Ovary (tissue), 9 donors: ENCODE data around the gene POR. TPM values are rescaled to one million over a fixed set of nuclear protein-coding genes. Genes with fewer than 3 reads are reported as not detected.

ENCODE experiments used
- DNase-seq, 5 donors: peaks; one replicate each; pipeline ENCODE4 v3.0.0-alpha.2; 2019 to 2020
- H3K27ac ChIP-seq, 2 donors: fragments of 200-600 bp; one replicate each; pipeline versions ENCODE4 v1.5.1 to v1.8.0; 2019 to 2022
- H3K27me3 ChIP-seq: fragments of 200-600 bp; one replicate; pipeline ENCODE4 v1.8.0; 2022
- H3K36me3 ChIP-seq: fragments of 200-600 bp; sonication (generic); one replicate; pipeline ENCODE4 v1.5.1; 2019
- H3K4me1 ChIP-seq: one replicate; pipeline ENCODE4 v1.8.1; 2013; ENCODE audit warnings: mild to moderate bottlenecking, moderate library complexity; ENCODE audit not compliant: insufficient read depth
- H3K4me3 ChIP-seq: fragments of 200-600 bp; sonication (generic); one replicate; pipeline ENCODE4 v1.5.1; 2017
- H3K9me3 ChIP-seq, 2 donors: fragments of 200-600 bp in 1 of 2; sonication (generic) in 1 of 2; one replicate each; pipeline versions ENCODE4 v1.5.1 to v1.8.1; 2013 to 2019; ENCODE audit warnings: mild to moderate bottlenecking in 1 of 2, moderate library complexity in 1 of 2
- CTCF ChIP-seq, 3 donors: fragments of 450-650 bp in 2 of 3; fragments of 200-600 bp in 1 of 3; IDR thresholded peaks; one replicate each; pipeline versions ENCODE4 v1.5.1 to v1.8.0; 2016 to 2022; ENCODE audit warnings: antibody characterized with exemption in 3 of 3, mild to moderate bottlenecking in 1 of 3
- EP300 ChIP-seq: sonication (generic); formaldehyde crosslinking; IDR thresholded peaks from one replicate; pipeline ENCODE4 v1.6.1; 2017; ENCODE audit warnings: antibody characterized with exemption
- POLR2A ChIP-seq: fragments of 450-650 bp; IDR thresholded peaks from one replicate; pipeline ENCODE4 v1.6.1; 2017; ENCODE audit warnings: antibody characterized with exemption, mild to moderate bottlenecking, moderate library complexity
- WGBS, 3 donors: extraction: QIAGEN DNeasy Blood & Tissue Kit in 1 of 3; methylation state at CpG; one replicate each; pipeline versions ENCODE4 v1.1.5 to v1.1.7; 2013 to 2017; 5-methylcytosine and 5-hydroxymethylcytosine counted together
- intact Hi-C, 4 donors: fragments of 100-400 bp; cut with DNase I; formaldehyde crosslinking; loops; one replicate each; pipeline versions ENCODE4 v1.11.0 to v1.15.1; 2022 to 2023
- polyA plus RNA-seq, 2 donors: library from polyadenylated mRNA; stranded (reverse); fragments of 200-250 nt in 1 of 2; fragments of 350-450 nt in 1 of 2; fragmentation: Illumina TruSeq in 1 of 2; extraction: RNeasy Lipid Tissue Mini Kit (QIAGEN cat#74804) in 1 of 2; gene quantifications; one replicate each; pipeline ENCODE4 v1.2.3, GENCODE V29; 2013 to 2014
- total RNA-seq, 7 donors: library from RNA; depleted of rRNA in 2 of 7; stranded (reverse); fragments of >200 nt in 2 of 7; fragmentation: NEBNext Ultra II Directional in 3 of 7; extraction: Animal tissue kit (Norgen Biotek cat#: 25700) in 3 of 7; gene quantifications; one replicate each; pipeline versions ENCODE4 v1.1.0 to v1.2.4, GENCODE V29; 2016 to 2023
- donor health status: DM: no; HTN: no; CAD: no; lungs with moderate emphysema.
- donor health status: DM: no; HTN: no; CAD: no.
- donor health status: Bipolar disorder and iron deficiency.
- donor health status: DM: yes; HTN: yes; CAD: no.
- donor health status: DM: no; HTN: no; CAD: no.
- donor health status: DM: yes; HTN: yes; CAD: no.

Gene POR
- total and polyA plus RNA-seq, 9 donors = 71.8 to 191 (median 144) TPM

DNA sequence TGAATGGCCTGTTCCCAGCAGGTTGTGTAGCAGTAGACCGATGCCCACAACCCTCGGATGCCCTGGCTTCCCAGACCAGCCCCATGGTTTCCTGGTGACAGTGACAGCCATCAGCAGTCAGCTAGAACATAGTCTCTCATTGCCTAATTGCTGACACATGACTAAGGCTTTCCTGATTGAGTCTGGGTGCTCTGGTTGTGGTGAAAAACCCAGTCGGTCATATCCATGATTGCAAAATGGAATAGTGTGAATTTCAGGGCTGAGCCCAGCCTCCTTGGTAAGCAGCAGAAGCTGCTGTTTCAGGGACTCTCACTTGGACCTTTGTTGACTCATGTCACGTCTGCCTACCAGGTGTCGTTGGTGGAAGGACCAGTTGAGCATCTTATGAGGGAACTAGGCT, 36.6 kb downstream of the POR start:
- H3K4me1 ChIP-seq = peaks cover 6% of the 10 kb centered on the region
- no peaks in the 10 kb centered on the region for H3K27me3 ChIP-seq
- H3K27ac ChIP-seq = no peak overlapping the region
- H3K36me3 ChIP-seq = no peaks in the 10 kb centered on the region
- no peak for DNase-seq
- 83 to 90% (median 86%) methylated on average over 5 of the region's 5 CpGs for WGBS, 3 donors
- H3K4me3 ChIP-seq = no peak overlapping the region
- intact Hi-C loops = no loop called here
- no peaks in the 10 kb centered on the region for H3K9me3 ChIP-seq
- TF ChIP-seq POLR2A = no peak

DNA sequence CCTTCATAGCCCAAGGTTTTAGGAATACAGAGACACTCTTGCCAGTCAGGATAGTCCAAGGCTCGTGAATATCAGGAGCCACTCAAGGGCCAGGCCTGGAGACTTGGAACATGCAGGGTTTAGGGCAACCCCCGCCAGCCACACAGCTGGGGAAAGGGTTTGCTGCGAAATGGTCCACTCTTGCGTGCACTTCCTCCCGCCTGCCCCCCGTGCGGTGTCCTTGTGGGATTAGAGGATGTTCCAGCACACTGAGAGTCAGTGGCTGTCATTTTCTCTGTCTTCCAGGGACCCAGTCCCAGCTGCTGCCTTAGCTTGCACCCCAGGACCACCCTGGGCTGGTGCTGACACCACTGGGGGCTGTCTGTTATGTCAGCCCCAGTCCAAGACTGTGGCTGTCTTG, 38.5 kb downstream of the POR start:
- Histone ChIP-seq H3K4me3 (no peak overlapping the region), H3K4me1 (peaks cover 3% of the 10 kb centered on the region), H3K9me3 (no peaks in the 10 kb centered on the region), H3K27ac (no peak overlapping the region), H3K27me3 (no peaks in the 10 kb centered on the region), H3K36me3 (no peaks in the 10 kb centered on the region)
- WGBS, 3 donors = 90 to 98% (median 96%) methylated on average over 7 of the region's 7 CpGs
- no peak for DNase-seq
- intact Hi-C loops = no loop called here
- TF ChIP-seq CTCF (IDR thresholded peaks at IDR 0.05) (no peak), EP300 (no peak)

GRCh38 chr7:75953931-75954330, 39.0 kb downstream of the POR start:
- Histone ChIP-seq H3K27me3 (no peaks in the 10 kb centered on the region), H3K4me3 (no peak overlapping the region), H3K27ac (no peak overlapping the region), H3K36me3 (no peaks in the 10 kb centered on the region), H3K9me3 (no peaks in the 10 kb centered on the region), H3K4me1 (peaks cover 3% of the 10 kb centered on the region)
- 86 to 89% (median 87%) methylated on average over 11 of the region's 11 CpGs for WGBS, 3 donors
- no peak for TF ChIP-seq CTCF (IDR thresholded peaks at IDR 0.05)
- no peak for TF ChIP-seq EP300
- no peak for TF ChIP-seq POLR2A
- DNase-seq = no peak
- intact Hi-C loops = no loop called here

DNA sequence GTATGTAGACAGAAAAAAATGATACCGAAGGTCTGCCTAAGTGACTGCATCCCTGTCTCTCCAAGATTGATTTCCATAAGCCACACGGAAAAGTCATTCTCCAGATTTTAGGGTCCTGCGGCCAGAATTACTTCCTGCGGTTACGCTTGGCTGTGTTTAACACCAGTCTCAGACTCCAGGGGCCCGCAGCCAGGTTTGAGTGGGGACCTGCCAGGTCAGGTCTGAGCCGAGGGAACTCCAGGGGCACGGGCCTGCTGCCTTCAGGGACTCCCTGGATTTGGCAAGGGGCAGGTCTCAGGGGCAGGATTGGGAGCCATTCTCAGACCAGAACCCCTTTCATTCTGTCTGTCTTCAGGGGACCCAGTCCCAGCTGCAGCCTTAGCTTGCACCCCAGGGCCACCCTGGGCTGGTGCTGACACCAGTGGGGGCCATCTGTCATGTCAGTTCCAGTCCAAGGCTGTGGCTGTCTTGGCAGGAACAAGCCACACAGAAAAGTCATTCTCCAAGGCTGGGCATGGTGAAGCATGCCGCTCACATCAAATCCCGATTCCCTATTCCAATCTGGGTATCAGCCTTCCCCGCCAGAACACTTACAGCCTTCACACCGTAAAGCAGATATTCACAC, 40.5 kb downstream of the POR start:
- Histone ChIP-seq H3K4me3 (no peak overlapping the region), H3K4me1 (peaks cover 1% of the 10 kb centered on the region), H3K36me3 (no peaks in the 10 kb centered on the region), H3K27me3 (no peaks in the 10 kb centered on the region), H3K9me3 (no peaks in the 10 kb centered on the region), H3K27ac (no peak overlapping the region)
- DNase-seq = no peak
- WGBS, 3 donors = 92 to 95% (median 93%) methylated on average over 12 of the region's 12 CpGs
- intact Hi-C loops = no loop called here
- no peak for TF ChIP-seq POLR2A
- TF ChIP-seq EP300 = no peak
- TF ChIP-seq CTCF (IDR thresholded peaks at IDR 0.05) = no peak

DNA sequence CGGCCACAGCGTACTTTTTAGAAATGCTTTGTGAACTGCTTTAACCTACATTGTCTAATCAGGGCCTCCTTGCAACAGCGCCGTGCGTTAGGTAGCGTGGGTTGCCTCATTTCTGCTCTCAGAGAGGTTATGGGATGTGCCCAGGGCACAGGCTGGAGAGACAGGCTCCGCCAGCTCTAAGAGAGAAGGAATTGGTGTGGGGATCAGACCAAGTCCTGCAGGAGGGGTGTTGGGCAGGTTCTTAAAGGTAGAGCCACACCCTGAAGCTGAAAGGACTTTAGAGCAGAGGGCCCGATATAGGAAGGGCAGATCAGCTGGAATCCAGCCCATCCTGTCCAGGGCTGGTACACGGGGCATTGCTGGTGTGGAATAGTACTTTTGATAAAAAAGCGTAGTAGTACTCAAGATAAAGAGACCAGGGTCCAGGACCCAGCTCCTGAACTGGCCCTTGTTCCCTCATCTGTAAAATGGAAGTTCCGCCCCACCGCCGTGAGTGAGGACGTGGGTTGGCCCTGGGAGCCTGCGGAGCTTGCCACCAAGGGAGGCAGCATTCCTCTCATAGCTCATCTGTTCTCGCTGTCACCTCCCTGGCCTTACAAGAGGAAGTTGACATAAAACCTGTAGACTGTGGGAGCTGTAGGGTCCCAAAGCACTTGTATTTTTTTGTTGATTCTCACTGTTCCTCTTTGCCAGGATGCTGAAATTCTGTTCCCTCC, 42.2 kb downstream of the POR start:
- WGBS, 3 donors = 89 to 91% (median 90%) methylated on average over 16 of the region's 16 CpGs
- H3K36me3 ChIP-seq = no peaks in the 10 kb centered on the region

More for the DNA sequence above, 42.2 kb downstream of the POR start:
- Histone ChIP-seq H3K27ac (no peak overlapping the region), H3K27me3 (no peaks in the 10 kb centered on the region), H3K4me1 (peaks cover 1% of the 10 kb centered on the region), H3K9me3 (no peaks in the 10 kb centered on the region), H3K4me3 (no peak overlapping the region)
- intact Hi-C loops = no loop called here
- TF ChIP-seq CTCF (IDR thresholded peaks at IDR 0.05) (no peak), POLR2A (no peak), EP300 (no peak)
- DNase-seq = no peak
